IPS DF 6.9 (cell line): ENCODE results near the gene BANF1.

Experiments used
- DNase-seq: peaks from one replicate; pipeline ENCODE4 v3.0.0-alpha.2; 2013; ENCODE audit warnings: low read depth, low spot score
- H3K27ac ChIP-seq: one replicate; pipeline ENCODE4 v1.5.1; 2013; ENCODE audit warnings: low read length, control low read depth
- H3K27me3 ChIP-seq: 2 replicates; pipeline ENCODE4 v1.6.1; 2013; ENCODE audit warnings: mild to moderate bottlenecking, low read length; ENCODE audit not compliant: control insufficient read depth, insufficient read depth
- H3K36me3 ChIP-seq: 2 replicates; pipeline ENCODE4 v1.6.1; 2013; ENCODE audit warnings: low read length; ENCODE audit not compliant: control insufficient read depth, insufficient read depth
- H3K4me1 ChIP-seq: 2 replicates; pipeline ENCODE4 v1.6.1; 2013; ENCODE audit warnings: low read length; ENCODE audit not compliant: control insufficient read depth, insufficient read depth
- H3K4me3 ChIP-seq: 2 replicates; pipeline ENCODE4 v1.5.1; 2013; ENCODE audit warnings: mild to moderate bottlenecking, low read length
- H3K9me3 ChIP-seq: 2 replicates; pipeline ENCODE4 v1.6.1; 2013; ENCODE audit warnings: low read length, inconsistent platforms; ENCODE audit not compliant: control insufficient read depth, insufficient read depth
- WGBS: extraction: QIAGEN DNeasy Blood & Tissue Kit; methylation state at CpG from one replicate; pipeline ENCODE4 v1.1.7; 2013; ENCODE audit warnings: mixed read lengths, missing lambda C conversion rate; ENCODE audit not compliant: insufficient read length, insufficient coverage; 5-methylcytosine and 5-hydroxymethylcytosine counted together

Gene BANF1

DNA sequence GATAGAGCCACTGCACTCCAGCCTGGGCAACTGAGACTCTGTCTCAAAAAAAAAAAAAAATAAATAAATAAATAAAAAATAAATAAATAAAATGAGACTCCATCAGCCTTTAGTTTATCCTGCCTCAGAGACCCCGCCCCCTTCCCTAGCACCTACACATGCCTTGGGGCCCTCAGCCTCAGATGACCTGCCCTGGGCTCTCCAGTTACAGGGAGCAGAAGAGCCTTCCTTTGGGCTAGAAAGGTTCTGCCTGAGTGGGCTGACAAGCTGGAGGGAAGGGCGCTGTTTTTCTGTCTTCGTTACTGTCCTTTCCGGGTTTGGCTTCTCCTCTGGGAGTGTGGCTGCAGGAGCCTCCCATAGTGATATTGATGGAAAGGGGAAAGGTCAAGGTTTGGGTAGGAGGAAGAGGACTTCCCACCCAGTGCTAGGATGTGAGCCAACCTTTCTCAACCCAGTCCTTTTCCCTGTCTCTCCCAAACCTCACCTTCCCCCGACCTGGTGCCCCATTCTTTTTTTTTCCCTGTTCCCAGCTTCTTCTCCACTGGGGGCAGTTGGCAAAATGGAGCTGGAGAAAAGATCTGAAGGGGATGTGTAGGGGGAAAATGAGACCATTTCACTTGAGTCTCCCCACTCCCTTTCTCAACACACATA lies 48.4 kb downstream of the BANF1 start:
- no peak overlapping the region for H3K4me3 ChIP-seq
- H3K9me3 ChIP-seq: no peaks in the 10 kb centered on the region
- no peak overlapping the region for H3K27ac ChIP-seq
- no peak for DNase-seq
- peaks cover 10% of the 10 kb centered on the region; the same call in 1 of the 2 replicates for H3K4me1 ChIP-seq
- no peaks in the 10 kb centered on the region for H3K27me3 ChIP-seq
- H3K36me3 ChIP-seq: peaks cover 6% of the 10 kb centered on the region
- no CpG with 5 or more reads among the region's 5 CpGs for WGBS

DNA sequence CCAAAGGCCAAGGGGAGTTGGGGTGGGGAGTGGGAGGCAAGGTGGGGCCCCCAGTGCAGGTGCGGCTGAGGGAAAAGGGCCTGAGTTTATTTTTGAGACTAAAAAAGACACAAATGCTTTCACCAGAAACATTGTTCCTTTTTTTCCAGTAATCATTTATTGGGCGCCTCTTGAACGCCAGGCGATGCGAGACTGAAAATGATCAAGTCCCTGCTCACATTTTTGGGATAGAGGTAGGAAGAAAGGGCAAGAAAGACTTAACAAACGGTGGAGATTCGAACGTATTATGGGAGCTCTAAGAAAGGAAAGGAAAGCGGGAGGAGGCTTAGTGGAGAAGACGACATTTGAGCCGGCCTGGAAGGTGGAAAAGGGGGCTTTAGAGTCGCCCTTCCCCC lies 49.1 kb downstream of the BANF1 start:
- H3K4me3 ChIP-seq: peak overlapping the region; percentile 95; the same call in 1 of the 2 replicates
- no peaks in the 10 kb centered on the region for H3K27me3 ChIP-seq
- H3K27ac ChIP-seq: no peak overlapping the region
- no peaks in the 10 kb centered on the region for H3K9me3 ChIP-seq
- H3K36me3 ChIP-seq: peaks cover 6% of the 10 kb centered on the region
- H3K4me1 ChIP-seq: peaks cover 10% of the 10 kb centered on the region; the same call in 1 of the 2 replicates
- WGBS: no CpG with 5 or more reads among the region's 12 CpGs
- DNase-seq: no peak

DNA sequence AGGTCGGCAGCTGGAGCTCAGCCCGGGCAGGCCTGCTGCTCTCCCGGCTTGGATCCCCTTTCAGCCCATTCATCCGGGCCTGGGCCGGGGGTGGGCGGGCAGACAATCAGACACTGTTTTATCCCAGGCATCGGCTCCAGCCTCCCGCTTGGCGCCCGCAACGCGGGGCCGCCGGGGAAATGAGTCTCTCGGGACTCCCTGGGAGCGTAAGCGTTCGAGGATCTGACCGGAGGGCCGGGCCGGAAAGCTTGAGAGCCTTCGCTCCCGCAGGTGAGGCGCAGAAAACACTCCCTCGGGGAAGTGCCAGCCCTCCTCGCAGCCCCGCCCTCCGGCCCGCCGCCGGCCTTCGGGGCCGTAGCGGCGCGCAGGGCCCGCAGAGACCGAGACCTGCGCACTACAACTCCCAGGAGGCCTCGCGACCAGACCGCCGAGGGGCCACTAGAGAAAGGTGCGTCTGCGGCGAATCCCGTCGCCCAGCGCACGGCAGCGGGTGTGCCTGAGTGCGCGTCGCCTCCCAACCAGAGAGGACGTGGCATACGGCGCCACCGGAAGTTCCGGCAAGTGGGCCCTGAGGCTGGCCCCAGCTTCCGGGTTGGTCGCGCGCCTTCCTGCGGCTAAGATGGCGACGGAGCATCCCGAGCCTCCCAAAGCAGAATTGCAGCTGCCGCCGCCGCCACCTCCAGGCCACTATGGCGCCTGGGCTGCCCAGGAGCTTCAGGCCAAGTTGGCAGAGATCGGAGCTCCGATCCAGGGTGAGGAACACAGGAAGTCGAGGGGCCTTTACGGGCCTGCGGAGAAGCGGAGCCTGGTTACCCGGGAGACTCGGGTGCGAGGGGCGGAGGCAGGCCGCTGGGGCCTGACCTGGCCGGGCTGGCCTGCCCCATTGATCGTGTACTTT lies 49.7 kb downstream of the BANF1 start, which contains the start of gene SF3B2:
Gene SF3B2 (plus strand): TSS at position 599 of the 898 bp plus-strand sequence. CDS start 21 bp downstream, at position 620.
- Histone ChIP-seq H3K4me3 (peak within 1 kb of the TSS; percentile 95), H3K4me1 (peaks cover 10% of the 10 kb centered on the region; the same call in 1 of the 2 replicates), H3K9me3 (no peaks in the 10 kb centered on the region), H3K27me3 (no peaks in the 10 kb centered on the region), H3K27ac (no peak within 1 kb of the TSS), H3K36me3 (peaks cover 12% of the 10 kb centered on the region)
- WGBS: no CpG with 5 or more reads among the region's 84 CpGs
- DNase-seq: peak; percentile 94

DNA sequence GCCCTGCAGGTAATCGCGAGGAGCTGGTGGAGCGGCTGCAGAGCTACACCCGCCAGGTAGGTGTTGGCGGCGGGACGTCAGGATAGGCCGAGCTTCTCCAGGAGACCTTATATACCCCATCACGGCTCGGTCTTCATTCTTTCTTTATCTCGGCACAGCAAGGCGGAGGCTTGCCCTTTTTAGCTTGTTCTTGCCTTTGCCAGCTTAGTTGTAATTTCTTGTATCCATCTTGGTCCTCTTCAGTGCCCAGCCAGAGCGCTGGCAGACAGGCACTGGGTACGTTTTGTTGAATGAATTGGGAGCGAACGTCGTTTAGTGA lies 50.3 kb downstream of the BANF1 start:
- no peak for DNase-seq
- Histone ChIP-seq H3K4me3 (peak overlapping the region; percentile 95), H3K27me3 (no peaks in the 10 kb centered on the region), H3K27ac (no peak overlapping the region), H3K4me1 (peaks cover 10% of the 10 kb centered on the region; the same call in 1 of the 2 replicates), H3K36me3 (peaks cover 16% of the 10 kb centered on the region), H3K9me3 (no peaks in the 10 kb centered on the region)
- no CpG with 5 or more reads among the region's 17 CpGs for WGBS
